Duodenal mucosa (tissue), 2 donors: ENCODE data around the gene RUNX1.

Experiments used
- H3K27ac ChIP-seq: one replicate; pipeline ENCODE4 v1.7.0; 2013; ENCODE audit warnings: low read depth, low read length
- H3K27me3 ChIP-seq, 2 donors: one replicate each; pipeline ENCODE4 v1.7.0; 2013; ENCODE audit warnings: low read length in 2 of 2, control low read depth in 1 of 2; ENCODE audit not compliant: insufficient read depth in 2 of 2, control insufficient read depth in 1 of 2
- H3K36me3 ChIP-seq, 2 donors: one replicate each; pipeline ENCODE4 v1.7.0; 2013; ENCODE audit warnings: low read length in 2 of 2, control low read depth in 1 of 2; ENCODE audit not compliant: insufficient read depth in 2 of 2, control insufficient read depth in 1 of 2
- H3K4me1 ChIP-seq, 2 donors: one replicate each; pipeline ENCODE4 v1.7.0; 2013; ENCODE audit warnings: low read length in 2 of 2, control low read depth in 1 of 2; ENCODE audit not compliant: insufficient read depth in 2 of 2, control insufficient read depth in 1 of 2
- H3K4me3 ChIP-seq, 2 donors: one replicate each; pipeline ENCODE4 v1.7.0; 2013; ENCODE audit warnings: low read length in 2 of 2, low read depth in 1 of 2
- H3K9ac ChIP-seq, 2 donors: one replicate each; pipeline ENCODE4 v1.7.0; 2013; ENCODE audit warnings: low read length in 2 of 2, low read depth in 1 of 2
- H3K9me3 ChIP-seq, 2 donors: one replicate each; pipeline ENCODE4 v1.7.0; 2013; ENCODE audit warnings: low read length in 2 of 2, control low read depth in 1 of 2; ENCODE audit not compliant: control insufficient read depth in 1 of 2

RUNX1 gene

GRCh38 chr21:34933609-34934335 lies 115.3 kb downstream of the RUNX1 start:
- Histone ChIP-seq H3K36me3 (no peaks in the 10 kb centered on the region), H3K27ac (no peak overlapping the region), H3K4me1 (peaks cover 25 to 30% of the 10 kb centered on the region in 2 donors), H3K4me3 (peak overlapping the region; percentile 52 to 59), H3K9ac (peak overlapping the region; percentile 31 to 58), H3K27me3 (no peaks in the 10 kb centered on the region), H3K9me3 (no peaks in the 10 kb centered on the region)

GRCh38 chr21:34932233-34932632 lies 116.9 kb downstream of the RUNX1 start:
- H3K9me3 ChIP-seq = no peaks in the 10 kb centered on the region
- H3K9ac ChIP-seq = no peak overlapping the region
- no peaks in the 10 kb centered on the region for H3K36me3 ChIP-seq
- H3K27me3 ChIP-seq = no peaks in the 10 kb centered on the region
- no peak overlapping the region for H3K27ac ChIP-seq
- H3K4me1 ChIP-seq = peaks cover 14 to 20% of the 10 kb centered on the region in 2 donors
- H3K4me3 ChIP-seq = no peak overlapping the region

GRCh38 chr21:34930971-34931370 lies 118.1 kb downstream of the RUNX1 start:
- H3K27me3 ChIP-seq = no peaks in the 10 kb centered on the region
- no peak overlapping the region for H3K4me3 ChIP-seq
- H3K9me3 ChIP-seq = no peaks in the 10 kb centered on the region
- H3K9ac ChIP-seq = no peak overlapping the region
- H3K4me1 ChIP-seq = peaks cover 19 to 29% of the 10 kb centered on the region in 2 donors
- H3K36me3 ChIP-seq = no peaks in the 10 kb centered on the region
- no peak overlapping the region for H3K27ac ChIP-seq

- Histone ChIP-seq H3K27ac (no peak overlapping the region), H3K9ac (no peak overlapping the region), H3K36me3 (no peaks in the 10 kb centered on the region), H3K9me3 (no peaks in the 10 kb centered on the region), H3K4me3 (no peak overlapping the region), H3K27me3 (no peaks in the 10 kb centered on the region), H3K4me1 (peaks cover 9 to 20% of the 10 kb centered on the region in 2 donors)
Measured at GRCh38 chr21:34928637-34929036, 120.5 kb downstream of the RUNX1 start.

- H3K4me3 ChIP-seq = no peak overlapping the region
- H3K4me1 ChIP-seq = peaks cover 5 to 14% of the 10 kb centered on the region in 2 donors
- no peaks in the 10 kb centered on the region for H3K9me3 ChIP-seq
- no peaks in the 10 kb centered on the region for H3K36me3 ChIP-seq
- no peak overlapping the region for H3K9ac ChIP-seq
- H3K27ac ChIP-seq = no peak overlapping the region
- no peaks in the 10 kb centered on the region for H3K27me3 ChIP-seq
Measured at GRCh38 chr21:34927992-34928391, 121.1 kb downstream of the RUNX1 start.

GRCh38 chr21:34926803-34927467 lies 122.2 kb downstream of the RUNX1 start:
- Histone ChIP-seq H3K9ac (no peak overlapping the region), H3K27ac (no peak overlapping the region), H3K9me3 (no peaks in the 10 kb centered on the region), H3K27me3 (no peaks in the 10 kb centered on the region), H3K36me3 (no peaks in the 10 kb centered on the region), H3K4me3 (no peak overlapping the region), H3K4me1 (peaks cover 5 to 10% of the 10 kb centered on the region in 2 donors)

GRCh38 chr21:34925597-34925996 lies 123.5 kb downstream of the RUNX1 start:
- Histone ChIP-seq H3K4me1 (peaks cover 5 to 10% of the 10 kb centered on the region in 2 donors), H3K27ac (no peak overlapping the region), H3K36me3 (no peaks in the 10 kb centered on the region), H3K9me3 (no peaks in the 10 kb centered on the region), H3K9ac (no peak overlapping the region), H3K27me3 (no peaks in the 10 kb centered on the region), H3K4me3 (no peak overlapping the region)

- Histone ChIP-seq H3K4me1 (peaks cover 5 to 10% of the 10 kb centered on the region in 2 donors), H3K9me3 (no peaks in the 10 kb centered on the region), H3K36me3 (no peaks in the 10 kb centered on the region), H3K4me3 (no peak overlapping the region), H3K9ac (no peak overlapping the region), H3K27ac (no peak overlapping the region), H3K27me3 (no peaks in the 10 kb centered on the region)
Measured at GRCh38 chr21:34924771-34925419, 124.2 kb downstream of the RUNX1 start.

- Histone ChIP-seq H3K27me3 (no peaks in the 10 kb centered on the region), H3K36me3 (no peaks in the 10 kb centered on the region), H3K9me3 (no peaks in the 10 kb centered on the region), H3K4me3 (no peak overlapping the region), H3K27ac (no peak overlapping the region), H3K9ac (no peak overlapping the region), H3K4me1 (peaks cover 5 to 10% of the 10 kb centered on the region in 2 donors)
Measured at GRCh38 chr21:34924194-34924593, 124.9 kb downstream of the RUNX1 start.

GRCh38 chr21:34923626-34924025 lies 125.5 kb downstream of the RUNX1 start:
- Histone ChIP-seq H3K36me3 (no peaks in the 10 kb centered on the region), H3K9ac (no peak overlapping the region), H3K27ac (no peak overlapping the region)

More at GRCh38 chr21:34923626-34924025, 125.5 kb downstream of the RUNX1 start:
- Histone ChIP-seq H3K9me3 (no peaks in the 10 kb centered on the region), H3K4me3 (no peak overlapping the region), H3K4me1 (peaks cover 5 to 10% of the 10 kb centered on the region in 2 donors), H3K27me3 (no peaks in the 10 kb centered on the region)
